Neuron (in vitro differentiated cells): Measurements from ENCODE around the gene ISX.

Experiments used
- H2AFZ ChIP-seq: one replicate; pipeline ENCODE4 v1.6.1; 2013; ENCODE audit warnings: low read depth, mild to moderate bottlenecking, inconsistent platforms, low read length, moderate library complexity
- H3K27me3 ChIP-seq: one replicate; pipeline ENCODE4 v1.6.1; 2013; ENCODE audit warnings: low read length; ENCODE audit not compliant: insufficient read depth
- H3K36me3 ChIP-seq: one replicate; pipeline ENCODE4 v1.6.1; 2013; ENCODE audit warnings: low read length; ENCODE audit not compliant: insufficient read depth
- H3K4me1 ChIP-seq: one replicate; pipeline ENCODE4 v1.6.1; 2013; ENCODE audit warnings: low read length; ENCODE audit not compliant: insufficient read depth
- H3K4me3 ChIP-seq: 2 replicates; pipeline ENCODE4 v1.5.1; 2013; ENCODE audit warnings: mild to moderate bottlenecking, low read length, moderate library complexity
- H3K9me3 ChIP-seq: one replicate; pipeline ENCODE4 v1.6.1; 2013; ENCODE audit warnings: low read length

Gene ISX

DNA sequence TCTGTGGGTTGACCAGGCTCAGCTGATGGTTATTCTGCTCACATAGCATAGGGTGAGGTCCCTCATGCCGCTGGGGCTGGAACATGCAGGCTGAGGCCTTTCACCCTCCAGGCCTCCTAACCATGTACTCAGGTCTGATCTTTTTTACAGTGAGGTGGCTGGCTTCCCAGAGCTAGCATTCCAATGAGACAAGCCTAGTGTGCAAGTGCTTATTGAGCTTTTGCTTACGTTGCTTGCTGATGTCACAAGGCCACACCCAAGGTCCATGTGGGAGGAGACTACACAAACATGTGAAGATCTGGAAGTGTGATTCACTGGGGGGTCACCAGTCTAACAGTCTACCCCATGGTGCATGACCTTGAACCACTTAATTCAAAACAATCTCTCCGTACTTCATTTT, 33.9 kb downstream of the ISX start:
- Histone ChIP-seq H3K27me3 (no peaks in the 10 kb centered on the region), H3K36me3 (no peaks in the 10 kb centered on the region), H2AFZ (no peak overlapping the region), H3K9me3 (no peaks in the 10 kb centered on the region), H3K4me1 (no peaks in the 10 kb centered on the region), H3K4me3 (no peak overlapping the region)

GRCh38 chr22:35102663-35103062, 36.7 kb downstream of the ISX start:
- no peaks in the 10 kb centered on the region for H3K4me1 ChIP-seq
- H3K9me3 ChIP-seq, result no peaks in the 10 kb centered on the region
- no peak overlapping the region for H2AFZ ChIP-seq
- H3K27me3 ChIP-seq, result no peaks in the 10 kb centered on the region
- no peak overlapping the region for H3K4me3 ChIP-seq
- H3K36me3 ChIP-seq, result no peaks in the 10 kb centered on the region

- Histone ChIP-seq H3K27me3 (no peaks in the 10 kb centered on the region), H3K9me3 (no peaks in the 10 kb centered on the region), H3K4me3 (no peak overlapping the region), H3K4me1 (no peaks in the 10 kb centered on the region), H3K36me3 (no peaks in the 10 kb centered on the region), H2AFZ (no peak overlapping the region)
Measured at GRCh38 chr22:35103761-35104160, 37.8 kb downstream of the ISX start.

GRCh38 chr22:35104491-35104890, 38.5 kb downstream of the ISX start:
- no peak overlapping the region for H2AFZ ChIP-seq
- no peaks in the 10 kb centered on the region for H3K9me3 ChIP-seq
- H3K36me3 ChIP-seq, result no peaks in the 10 kb centered on the region
- H3K4me3 ChIP-seq, result no peak overlapping the region
- H3K4me1 ChIP-seq, result no peaks in the 10 kb centered on the region
- H3K27me3 ChIP-seq, result no peaks in the 10 kb centered on the region

DNA sequence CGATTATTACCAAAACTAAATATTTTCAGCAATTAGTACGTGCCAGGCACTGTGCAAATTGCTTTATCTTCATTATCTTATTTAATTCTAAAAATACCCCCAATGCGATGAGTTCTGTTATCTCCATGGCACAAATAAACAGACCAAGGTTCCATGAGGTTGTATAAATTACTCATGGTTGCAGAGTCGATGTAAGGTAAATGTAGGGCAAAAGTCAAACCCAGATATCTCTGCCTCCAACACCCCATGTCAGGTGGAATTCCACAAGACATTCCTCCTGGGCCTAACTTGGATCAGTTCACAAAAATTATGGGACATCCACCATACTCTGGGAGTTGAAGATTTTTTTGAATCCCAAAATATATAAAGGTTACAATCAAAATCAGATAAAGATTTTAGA, 43.7 kb downstream of the ISX start:
- H3K27me3 ChIP-seq, result no peaks in the 10 kb centered on the region
- no peak overlapping the region for H2AFZ ChIP-seq
- no peaks in the 10 kb centered on the region for H3K36me3 ChIP-seq
- no peak overlapping the region for H3K4me3 ChIP-seq
- H3K4me1 ChIP-seq, result no peaks in the 10 kb centered on the region
- no peaks in the 10 kb centered on the region for H3K9me3 ChIP-seq

DNA sequence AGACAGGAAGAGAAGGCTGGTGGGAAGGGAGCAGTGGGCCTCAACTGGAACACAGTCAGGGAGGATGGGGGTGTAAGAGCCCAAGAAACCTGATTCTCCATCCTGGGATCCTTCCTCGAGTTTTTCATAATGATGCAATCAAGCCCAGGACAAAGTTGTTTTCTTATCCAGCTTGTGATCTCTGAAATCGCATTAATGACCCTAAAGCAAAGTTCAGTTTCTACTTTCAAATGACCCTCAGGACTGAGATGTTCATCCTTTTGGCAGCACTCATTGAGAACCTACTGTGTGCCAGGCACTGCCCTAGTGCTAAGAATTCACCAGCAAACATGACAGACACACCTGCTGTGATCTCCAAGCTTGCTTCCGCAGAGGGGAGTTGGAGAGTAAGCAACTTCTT, 45.3 kb downstream of the ISX start:
- no peaks in the 10 kb centered on the region for H3K4me1 ChIP-seq
- no peaks in the 10 kb centered on the region for H3K36me3 ChIP-seq
- H3K27me3 ChIP-seq, result no peaks in the 10 kb centered on the region
- no peaks in the 10 kb centered on the region for H3K9me3 ChIP-seq
- H3K4me3 ChIP-seq, result no peak overlapping the region
- no peak overlapping the region for H2AFZ ChIP-seq

DNA sequence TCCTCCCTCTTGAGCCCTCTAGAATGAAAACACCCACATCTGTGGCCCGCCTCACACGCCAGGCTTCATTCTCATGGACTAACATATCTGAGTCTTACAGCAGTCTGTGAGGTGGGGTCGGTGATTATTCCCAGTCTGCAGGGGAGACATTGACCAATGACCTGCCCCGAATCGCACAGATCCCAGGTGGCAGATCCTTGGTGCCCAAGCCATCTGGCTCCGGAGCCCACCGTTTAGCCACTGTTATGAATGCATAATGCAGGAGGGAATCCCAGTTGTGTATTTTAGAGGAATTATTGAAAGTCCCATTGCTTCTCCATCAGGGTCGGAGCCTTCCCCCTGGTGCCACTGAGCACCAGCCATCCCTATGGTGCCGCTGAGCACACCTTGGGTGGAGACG, 47.4 kb downstream of the ISX start:
- H3K4me3 ChIP-seq, result no peak overlapping the region
- no peaks in the 10 kb centered on the region for H3K36me3 ChIP-seq
- no peak overlapping the region for H2AFZ ChIP-seq

DNA sequence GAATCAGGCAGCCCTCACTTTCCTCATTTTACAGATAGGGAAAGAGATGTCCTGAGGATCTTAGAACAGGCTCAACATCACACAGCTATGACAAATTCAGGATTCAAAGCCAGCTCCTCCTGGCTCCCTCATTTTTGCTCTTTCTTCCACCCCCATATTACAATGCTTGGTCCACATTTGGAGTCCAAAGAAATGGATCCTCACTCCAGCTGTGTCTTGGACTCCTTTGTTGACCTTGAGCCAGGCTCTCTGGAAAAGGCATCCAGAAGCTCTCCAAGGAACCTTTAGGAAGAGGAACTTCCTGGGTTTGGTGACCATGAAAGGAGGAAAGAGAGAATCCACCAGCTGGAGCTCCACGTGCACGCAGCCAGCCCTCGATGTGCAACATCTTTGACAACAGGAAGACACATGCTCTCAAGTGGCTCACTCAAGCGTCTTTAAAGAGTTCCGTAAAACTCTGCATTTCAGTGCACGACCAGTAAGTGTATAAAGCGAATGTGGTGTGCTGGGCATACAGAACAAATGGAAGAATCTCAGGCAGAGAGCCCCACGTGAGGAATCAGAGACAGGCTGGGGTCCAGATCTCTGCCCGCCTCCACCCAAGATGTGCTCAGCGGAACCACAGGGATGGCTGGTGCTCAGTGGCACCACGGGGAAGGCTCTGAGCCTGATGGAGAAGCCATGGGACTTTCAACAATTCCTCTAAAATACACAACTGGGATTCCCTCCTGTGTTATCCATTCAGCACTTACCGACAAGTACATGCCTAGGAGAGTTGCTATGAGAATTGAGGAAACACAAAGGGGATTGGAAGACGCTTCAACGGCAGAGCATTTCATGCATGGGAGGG, 48.4 kb downstream of the ISX start:
- Histone ChIP-seq H3K4me3 (no peak overlapping the region), H2AFZ (no peak overlapping the region), H3K36me3 (no peaks in the 10 kb centered on the region), H3K27me3 (no peaks in the 10 kb centered on the region), H3K4me1 (no peaks in the 10 kb centered on the region), H3K9me3 (no peaks in the 10 kb centered on the region)

More for the DNA sequence above, 47.4 kb downstream of the ISX start:
- H3K4me1 ChIP-seq, result no peaks in the 10 kb centered on the region
- no peaks in the 10 kb centered on the region for H3K27me3 ChIP-seq
- H3K9me3 ChIP-seq, result no peaks in the 10 kb centered on the region

DNA sequence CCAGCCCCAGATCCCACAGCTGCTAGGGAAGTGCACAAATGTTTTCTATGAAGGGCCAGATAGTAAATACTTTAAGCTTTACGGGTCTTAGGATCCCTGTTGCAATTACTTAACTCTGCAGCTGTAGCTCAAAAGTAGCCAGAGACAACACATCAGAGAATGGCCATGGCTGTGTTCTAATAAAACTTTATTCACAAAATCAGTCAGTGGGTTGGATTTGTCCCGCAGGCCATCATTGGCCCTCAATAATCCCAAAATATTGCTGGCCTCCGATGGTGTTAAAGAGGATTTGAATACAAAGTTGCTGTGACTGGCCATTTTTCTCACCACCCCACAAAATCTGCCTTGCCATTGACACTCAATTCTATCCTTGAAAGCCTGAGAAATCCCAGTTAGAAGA, 49.6 kb downstream of the ISX start:
- Histone ChIP-seq H3K36me3 (no peaks in the 10 kb centered on the region), H3K4me1 (no peaks in the 10 kb centered on the region), H3K27me3 (no peaks in the 10 kb centered on the region), H3K9me3 (no peaks in the 10 kb centered on the region), H2AFZ (no peak overlapping the region), H3K4me3 (no peak overlapping the region)

GRCh38 chr22:35116269-35116668, 50.3 kb downstream of the ISX start:
- Histone ChIP-seq H2AFZ (no peak overlapping the region), H3K4me1 (no peaks in the 10 kb centered on the region), H3K36me3 (no peaks in the 10 kb centered on the region), H3K9me3 (no peaks in the 10 kb centered on the region), H3K27me3 (no peaks in the 10 kb centered on the region), H3K4me3 (no peak overlapping the region)

DNA sequence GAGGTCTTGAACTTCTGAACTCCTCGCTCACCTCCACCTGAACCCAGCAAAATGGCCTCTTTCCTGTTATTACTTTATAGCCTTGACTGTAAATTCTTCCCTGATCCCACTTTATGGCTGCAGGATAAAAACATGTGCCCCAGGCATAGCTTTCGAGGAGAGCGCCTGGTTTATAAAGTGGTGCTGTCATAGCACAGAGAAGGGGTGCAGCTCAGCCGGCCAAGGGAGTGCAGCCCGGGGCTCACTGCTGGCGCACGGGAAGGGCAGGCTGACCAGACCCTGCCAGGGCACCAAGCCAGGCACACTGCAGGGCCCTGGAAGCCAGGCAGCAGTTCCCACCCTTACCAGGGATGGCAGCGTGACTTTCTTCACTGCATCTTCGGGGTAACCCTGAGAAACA, 50.9 kb downstream of the ISX start:
- H3K9me3 ChIP-seq, result no peaks in the 10 kb centered on the region
- H3K4me1 ChIP-seq, result no peaks in the 10 kb centered on the region
- no peaks in the 10 kb centered on the region for H3K36me3 ChIP-seq
- H2AFZ ChIP-seq, result no peak overlapping the region
- no peak overlapping the region for H3K4me3 ChIP-seq
- no peaks in the 10 kb centered on the region for H3K27me3 ChIP-seq

DNA sequence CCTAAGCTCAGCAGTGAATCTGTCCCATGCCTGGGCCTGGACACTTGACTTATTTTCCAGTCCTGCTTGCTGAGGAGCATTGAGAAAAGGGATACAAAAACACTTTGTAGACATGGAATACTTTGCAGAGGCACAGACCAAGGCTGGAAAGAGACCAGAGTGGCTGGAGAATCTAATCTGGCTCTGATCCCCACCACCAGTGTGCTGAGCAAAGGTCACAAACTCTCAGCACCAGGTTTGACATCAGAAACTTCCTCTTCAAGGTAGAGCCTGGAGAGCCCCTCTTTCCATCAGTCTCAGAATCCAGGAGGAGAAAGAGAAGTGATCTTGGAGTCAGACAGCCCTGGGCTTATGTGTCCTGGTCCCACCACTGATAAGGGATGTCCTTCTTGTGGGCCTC, 53.5 kb downstream of the ISX start:
- no peaks in the 10 kb centered on the region for H3K27me3 ChIP-seq
- no peaks in the 10 kb centered on the region for H3K4me1 ChIP-seq
- H2AFZ ChIP-seq, result no peak overlapping the region
- H3K4me3 ChIP-seq, result no peak overlapping the region
- H3K9me3 ChIP-seq, result no peaks in the 10 kb centered on the region
- no peaks in the 10 kb centered on the region for H3K36me3 ChIP-seq

GRCh38 chr22:35124691-35125219, 58.8 kb downstream of the ISX start:
- Histone ChIP-seq H3K4me1 (no peaks in the 10 kb centered on the region), H3K36me3 (no peaks in the 10 kb centered on the region), H3K27me3 (peaks cover 4% of the 10 kb centered on the region), H3K4me3 (no peak overlapping the region), H3K9me3 (no peaks in the 10 kb centered on the region), H2AFZ (no peak overlapping the region)

GRCh38 chr22:35126993-35127392, 61.0 kb downstream of the ISX start:
- H2AFZ ChIP-seq, result no peak overlapping the region
- H3K4me1 ChIP-seq, result no peaks in the 10 kb centered on the region
- no peaks in the 10 kb centered on the region for H3K36me3 ChIP-seq
- H3K27me3 ChIP-seq, result peaks cover 4% of the 10 kb centered on the region
- no peaks in the 10 kb centered on the region for H3K9me3 ChIP-seq
- no peak overlapping the region for H3K4me3 ChIP-seq
